ENCODE measurements around the gene ZBTB7B.

DNA sequence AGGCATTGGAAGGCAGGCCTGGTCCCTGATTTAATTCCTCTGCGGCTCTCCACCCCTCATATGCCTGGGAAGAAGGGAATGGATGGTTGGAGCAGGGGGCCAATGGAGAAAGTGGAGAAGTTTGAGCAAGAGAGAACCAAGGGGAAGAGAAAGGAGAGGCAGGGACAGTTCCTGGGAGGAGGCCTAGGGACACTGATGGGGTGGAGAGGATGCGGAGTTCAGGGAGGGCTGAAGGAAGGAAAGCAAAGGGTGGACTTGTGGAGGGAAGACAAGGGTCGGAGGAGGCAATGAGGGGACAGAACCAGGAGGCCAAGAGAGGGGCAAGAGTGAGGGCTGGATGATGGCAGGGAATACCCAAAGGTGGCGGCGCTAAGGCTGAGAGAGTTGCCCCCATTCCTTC is 7.1 kb downstream of the ZBTB7B start:
- no peak for TF ChIP-seq ZNF24 (tag by site-specific recombination; IDR thresholded peaks at IDR 0.05)
- TF ChIP-seq ZNF404 (tag by site-specific recombination; IDR thresholded peaks at IDR 0.05), result no peak
- TF ChIP-seq, protein P1, sequence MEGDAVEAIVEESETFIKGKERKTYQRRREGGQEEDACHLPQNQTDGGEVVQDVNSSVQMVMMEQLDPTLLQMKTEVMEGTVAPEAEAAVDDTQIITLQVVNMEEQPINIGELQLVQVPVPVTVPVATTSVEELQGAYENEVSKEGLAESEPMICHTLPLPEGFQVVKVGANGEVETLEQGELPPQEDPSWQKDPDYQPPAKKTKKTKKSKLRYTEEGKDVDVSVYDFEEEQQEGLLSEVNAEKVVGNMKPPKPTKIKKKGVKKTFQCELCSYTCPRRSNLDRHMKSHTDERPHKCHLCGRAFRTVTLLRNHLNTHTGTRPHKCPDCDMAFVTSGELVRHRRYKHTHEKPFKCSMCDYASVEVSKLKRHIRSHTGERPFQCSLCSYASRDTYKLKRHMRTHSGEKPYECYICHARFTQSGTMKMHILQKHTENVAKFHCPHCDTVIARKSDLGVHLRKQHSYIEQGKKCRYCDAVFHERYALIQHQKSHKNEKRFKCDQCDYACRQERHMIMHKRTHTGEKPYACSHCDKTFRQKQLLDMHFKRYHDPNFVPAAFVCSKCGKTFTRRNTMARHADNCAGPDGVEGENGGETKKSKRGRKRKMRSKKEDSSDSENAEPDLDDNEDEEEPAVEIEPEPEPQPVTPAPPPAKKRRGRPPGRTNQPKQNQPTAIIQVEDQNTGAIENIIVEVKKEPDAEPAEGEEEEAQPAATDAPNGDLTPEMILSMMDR (tag by site-specific recombination; IDR thresholded peaks at IDR 0.05), result no peak
- TF ChIP-seq ZNF621 (tag by site-specific recombination; IDR thresholded peaks at IDR 0.05), result no peak
- TF ChIP-seq, protein P2, sequence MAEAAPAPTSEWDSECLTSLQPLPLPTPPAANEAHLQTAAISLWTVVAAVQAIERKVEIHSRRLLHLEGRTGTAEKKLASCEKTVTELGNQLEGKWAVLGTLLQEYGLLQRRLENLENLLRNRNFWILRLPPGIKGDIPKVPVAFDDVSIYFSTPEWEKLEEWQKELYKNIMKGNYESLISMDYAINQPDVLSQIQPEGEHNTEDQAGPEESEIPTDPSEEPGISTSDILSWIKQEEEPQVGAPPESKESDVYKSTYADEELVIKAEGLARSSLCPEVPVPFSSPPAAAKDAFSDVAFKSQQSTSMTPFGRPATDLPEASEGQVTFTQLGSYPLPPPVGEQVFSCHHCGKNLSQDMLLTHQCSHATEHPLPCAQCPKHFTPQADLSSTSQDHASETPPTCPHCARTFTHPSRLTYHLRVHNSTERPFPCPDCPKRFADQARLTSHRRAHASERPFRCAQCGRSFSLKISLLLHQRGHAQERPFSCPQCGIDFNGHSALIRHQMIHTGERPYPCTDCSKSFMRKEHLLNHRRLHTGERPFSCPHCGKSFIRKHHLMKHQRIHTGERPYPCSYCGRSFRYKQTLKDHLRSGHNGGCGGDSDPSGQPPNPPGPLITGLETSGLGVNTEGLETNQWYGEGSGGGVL (tag by site-specific recombination; IDR thresholded peaks at IDR 0.05), result no peak

All from HEK293 (cell line).